HEK293T (cell line): Measurements from ENCODE around the gene C14orf119.
A peak's percentile ranks its signal among the peaks of the same experiment; 100 is the strongest.

Experiments
- CTCF ChIA-PET: fragments of 350-600 bp; formaldehyde crosslinking; extraction: SDS; loops from one replicate; lab custom pipeline; 2021; ENCODE audit warnings: antibody characterized with exemption, inconsistent platforms; lab: Yijun Ruan, JAX
- POLR2A ChIA-PET: fragments of 350-600 bp; formaldehyde crosslinking; extraction: SDS; loops from one replicate; lab custom pipeline; 2020; ENCODE audit warnings: antibody characterized with exemption, inconsistent platforms; lab: Yijun Ruan, JAX
- DNase-seq: peaks from one replicate; pipeline ENCODE4 v3.0.0; 2012; ENCODE audit warnings: mixed read lengths; ENCODE audit errors: extremely low spot score
- ARNT ChIP-seq: fragments of 450-650 bp; IDR thresholded peaks from 2 replicates; pipeline ENCODE4 v1.6.1; 2017; ENCODE audit warnings: mild to moderate bottlenecking
- BHLHE40 ChIP-seq: fragments of 450-650 bp; IDR thresholded peaks from 2 replicates; pipeline ENCODE4 v1.6.1; 2016; ENCODE audit warnings: mild to moderate bottlenecking, moderate library complexity, borderline replicate concordance
- CTBP1 ChIP-seq: fragments of 450-650 bp; IDR thresholded peaks from 2 replicates; pipeline ENCODE4 v1.6.1; 2016; ENCODE audit warnings: borderline replicate concordance
- ELF4 ChIP-seq: fragments of 450-650 bp; IDR thresholded peaks from 2 replicates; pipeline ENCODE4 v1.6.1; 2017; ENCODE audit warnings: antibody characterized with exemption
- FOXA1 ChIP-seq: fragments of 450-650 bp; IDR thresholded peaks from 2 replicates; pipeline ENCODE4 v1.6.1; 2016; ENCODE audit warnings: mild to moderate bottlenecking
- FOXK2 ChIP-seq: fragments of 450-650 bp; IDR thresholded peaks from 2 replicates; pipeline ENCODE4 v1.6.1; 2016; ENCODE audit warnings: mild to moderate bottlenecking
- FOXM1 ChIP-seq: fragments of 450-650 bp; IDR thresholded peaks from 2 replicates; pipeline ENCODE4 v1.6.1; 2017; ENCODE audit warnings: mild to moderate bottlenecking, borderline replicate concordance
- HDGF ChIP-seq: fragments of 450-650 bp; IDR thresholded peaks from 2 replicates; pipeline ENCODE4 v1.6.1; 2017; ENCODE audit warnings: antibody characterized with exemption, borderline replicate concordance
- L3MBTL2 ChIP-seq: fragments of 450-650 bp; conservative IDR thresholded peaks from 2 replicates; pipeline ENCODE4 v1.6.1; 2016; ENCODE audit warnings: mild to moderate bottlenecking
- LEF1 ChIP-seq: fragments of 450-650 bp; IDR thresholded peaks from 2 replicates; pipeline ENCODE4 v1.6.1; 2017; ENCODE audit warnings: mild to moderate bottlenecking, borderline replicate concordance
- NFRKB ChIP-seq: fragments of 450-650 bp; IDR thresholded peaks from 2 replicates; pipeline ENCODE4 v1.6.1; 2016; ENCODE audit warnings: mild to moderate bottlenecking, moderate library complexity
- PKNOX1 ChIP-seq: fragments of 450-650 bp; IDR thresholded peaks from 2 replicates; pipeline ENCODE4 v1.6.1; 2016
- SP1 ChIP-seq: fragments of 450-650 bp; IDR thresholded peaks from 2 replicates; pipeline ENCODE4 v1.6.1; 2017
- SUZ12 ChIP-seq: fragments of 450-650 bp; IDR thresholded peaks from 2 replicates; pipeline ENCODE4 v1.6.1; 2016; ENCODE audit warnings: mild to moderate bottlenecking
- TARDBP ChIP-seq: fragments of 450-650 bp; IDR thresholded peaks from 2 replicates; pipeline ENCODE4 v1.6.1; 2016
- ZNF384 ChIP-seq: fragments of 450-650 bp; IDR thresholded peaks from 2 replicates; pipeline ENCODE4 v1.6.1; 2016

Gene C14orf119

DNA sequence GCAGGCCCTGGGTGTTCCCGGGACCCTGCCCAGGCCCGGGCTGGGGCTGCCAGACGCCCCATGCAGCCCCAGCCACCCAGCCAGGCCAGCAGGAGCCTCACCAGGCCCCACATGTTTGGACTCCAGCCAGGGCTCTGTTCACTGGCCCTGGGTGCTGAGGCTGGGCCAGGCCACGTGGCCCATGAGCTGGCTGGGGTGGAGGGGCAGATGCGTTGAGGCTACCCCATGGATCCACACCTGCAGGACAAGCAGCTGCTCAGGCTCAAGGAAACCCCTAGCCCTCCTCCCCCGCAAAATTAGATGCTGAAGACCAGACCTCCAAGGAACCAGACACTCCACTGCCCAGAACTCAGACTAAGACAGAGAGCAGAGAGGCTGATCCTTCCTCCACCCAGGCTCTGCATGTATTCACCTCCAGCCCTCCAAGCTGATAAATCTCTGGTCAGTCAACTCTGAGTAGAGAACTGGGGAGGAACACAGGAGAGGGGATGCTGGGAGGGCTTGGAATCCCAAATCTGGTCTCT, 39.6 kb upstream of the C14orf119 start:
- CTCF ChIA-PET, result interaction anchor here (0.5 to 9.0 kb wide), 7 partner anchors 13 to 193 kb away, joined by 3 to 159 read pairs (median 10); partner anchors contain the start of genes AJUBA and PRMT5
- POLR2A ChIA-PET, result interaction anchor here (0.8 to 5.1 kb wide), 6 partner anchors 49 to 99 kb away, joined by 3 to 45 read pairs (median 10); partner anchors contain the start of gene HAUS4
- TF ChIP-seq ARNT (no peak), ZNF384 (no peak), PKNOX1 (no peak), L3MBTL2 (no peak), BHLHE40 (no peak), FOXA1 (no peak), CTBP1 (no peak), SP1 (no peak), HDGF (no peak), TARDBP (no peak), ELF4 (no peak), FOXM1 (no peak), NFRKB (no peak), LEF1 (no peak), FOXK2 (no peak), SUZ12 (no peak)
- no peak for DNase-seq

DNA sequence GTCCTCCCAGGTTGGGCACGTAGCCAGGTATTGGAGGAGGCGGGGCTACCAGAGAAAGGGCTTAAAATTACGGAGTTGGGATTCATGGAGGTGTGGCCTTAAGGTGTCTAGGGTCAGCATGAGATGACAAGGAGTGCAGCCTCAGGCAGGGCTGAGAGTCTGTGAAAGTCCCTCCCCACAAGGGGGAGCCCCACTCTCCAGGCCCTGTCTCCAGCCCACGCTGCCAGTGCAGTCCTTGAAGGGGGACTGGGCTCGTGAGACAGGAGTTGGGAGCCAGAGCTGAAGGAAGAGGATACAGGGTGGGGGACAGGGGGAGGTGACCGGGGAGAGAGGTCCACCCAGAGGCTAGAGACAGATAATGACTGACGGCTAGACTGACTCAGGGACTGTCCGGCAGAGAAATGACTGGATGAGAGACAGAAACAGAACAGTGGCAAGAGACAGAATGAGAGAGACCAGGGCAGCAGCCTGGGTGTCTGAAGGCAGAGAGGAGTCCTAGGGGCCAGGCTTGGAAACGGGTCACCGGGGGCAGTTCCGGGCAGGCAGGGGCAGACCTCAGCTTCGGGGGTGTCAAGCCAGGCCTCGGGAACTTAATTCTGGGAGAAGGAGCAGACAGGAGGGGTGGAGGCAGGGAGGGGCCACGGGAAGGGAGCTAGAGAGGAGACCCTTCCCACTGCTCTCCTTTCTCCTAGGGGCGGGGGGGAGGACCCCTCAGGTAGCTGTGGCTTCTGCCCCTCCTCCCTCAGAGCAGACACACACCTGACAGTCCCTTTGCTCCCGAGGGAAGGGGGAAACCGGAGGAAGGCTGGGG, 39.0 kb upstream of the C14orf119 start:
- ChIA-PET CTCF (interaction anchor here (0.7 to 9.0 kb wide), 7 partner anchors 12 to 126 kb away, joined by 3 to 159 read pairs (median 10); partner anchors contain the start of genes AJUBA and PRMT5), POLR2A (interaction anchor here (0.6 to 5.1 kb wide), 9 partner anchors 50 to 100 kb away, joined by 3 to 45 read pairs (median 4); partner anchors contain the start of genes AJUBA and HAUS4)
- DNase-seq, result peak; percentile 81
- TF ChIP-seq ELF4 (no peak), PKNOX1 (peak; percentile 55; the same call in 1 of the 2 replicates)

DNA sequence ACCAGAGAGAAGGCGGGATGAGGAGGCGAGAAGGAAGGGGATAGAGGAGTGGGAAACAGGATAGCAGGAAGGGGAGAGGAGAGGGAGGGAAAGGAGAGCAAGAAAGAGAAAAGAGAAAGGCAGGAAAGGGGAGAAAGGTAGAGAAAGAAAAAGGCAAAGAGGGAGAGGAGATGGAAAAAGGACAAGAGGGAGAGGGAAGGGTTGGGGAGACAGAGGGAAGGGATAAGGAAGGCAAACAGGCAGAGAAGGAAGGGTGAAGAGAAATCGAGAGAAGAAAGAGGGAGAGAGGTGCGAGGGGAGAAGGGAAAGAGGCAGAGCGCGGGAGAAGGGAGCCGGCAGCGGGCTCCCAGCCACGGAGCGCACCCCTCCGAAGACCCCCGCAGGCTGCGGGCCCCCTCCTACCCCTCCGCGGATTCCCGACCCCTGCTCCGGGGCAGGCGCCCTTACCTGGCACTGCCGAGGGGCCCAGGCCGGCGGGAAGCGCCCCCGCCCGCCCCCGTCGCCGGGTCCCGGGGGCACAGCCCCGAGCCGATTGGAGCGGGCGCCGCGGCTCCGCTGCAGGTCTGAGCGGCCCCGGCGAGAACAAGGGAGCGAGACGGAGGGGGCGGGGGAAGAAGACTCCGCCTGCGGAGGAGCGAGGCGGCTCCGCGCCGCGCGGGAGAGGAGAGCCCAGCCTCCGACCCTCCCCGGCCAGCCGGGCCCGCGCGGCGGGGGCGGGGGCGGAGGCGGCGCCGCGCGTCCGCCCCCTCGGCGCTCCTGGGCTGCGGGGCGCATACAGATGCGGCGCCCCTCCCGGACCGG, 38.1 kb upstream of the C14orf119 start, which contains the start of gene CDH24:
TSS of gene CDH24 (minus strand) at position 565 of the 801 bp plus-strand sequence. CDS start 1,787 bp downstream, outside the sequence.
- ChIA-PET CTCF (interaction anchor here (0.6 to 9.0 kb wide), 20 partner anchors 9 to 500 kb away, joined by 3 to 159 read pairs (median 6); partner anchors contain the start of genes AJUBA and PRMT5), POLR2A (interaction anchor here (0.6 to 6.4 kb wide), 17 partner anchors 8 to 127 kb away, joined by 3 to 51 read pairs (median 9); partner anchors contain the start of genes ACIN1, AJUBA, C14orf119 and HAUS4)
- DNase-seq, result peak; percentile 77
- TF ChIP-seq L3MBTL2, result no peak
- no peak for TF ChIP-seq FOXM1

GRCh38 chr14:23057757-23058653, 37.3 kb upstream of the C14orf119 start:
- peak; percentile 87 for DNase-seq
- TF ChIP-seq NFRKB, result no peak
- no peak for TF ChIP-seq CTBP1
- 0 out of 2 replicates have a peak, but pooled peaks have one; percentile 64 for TF ChIP-seq HDGF
- CTCF ChIA-PET, result interaction anchor here (0.6 to 9.0 kb wide), 23 partner anchors 8 to 836 kb away, joined by 3 to 159 read pairs (median 4); partner anchors contain the start of genes AJUBA, HAUS4 and PRMT5
- POLR2A ChIA-PET, result interaction anchor here (0.6 to 6.4 kb wide), 18 partner anchors 9 to 128 kb away, joined by 3 to 51 read pairs (median 6); partner anchors contain the start of genes ACIN1, AJUBA, C14orf119 and HAUS4

DNA sequence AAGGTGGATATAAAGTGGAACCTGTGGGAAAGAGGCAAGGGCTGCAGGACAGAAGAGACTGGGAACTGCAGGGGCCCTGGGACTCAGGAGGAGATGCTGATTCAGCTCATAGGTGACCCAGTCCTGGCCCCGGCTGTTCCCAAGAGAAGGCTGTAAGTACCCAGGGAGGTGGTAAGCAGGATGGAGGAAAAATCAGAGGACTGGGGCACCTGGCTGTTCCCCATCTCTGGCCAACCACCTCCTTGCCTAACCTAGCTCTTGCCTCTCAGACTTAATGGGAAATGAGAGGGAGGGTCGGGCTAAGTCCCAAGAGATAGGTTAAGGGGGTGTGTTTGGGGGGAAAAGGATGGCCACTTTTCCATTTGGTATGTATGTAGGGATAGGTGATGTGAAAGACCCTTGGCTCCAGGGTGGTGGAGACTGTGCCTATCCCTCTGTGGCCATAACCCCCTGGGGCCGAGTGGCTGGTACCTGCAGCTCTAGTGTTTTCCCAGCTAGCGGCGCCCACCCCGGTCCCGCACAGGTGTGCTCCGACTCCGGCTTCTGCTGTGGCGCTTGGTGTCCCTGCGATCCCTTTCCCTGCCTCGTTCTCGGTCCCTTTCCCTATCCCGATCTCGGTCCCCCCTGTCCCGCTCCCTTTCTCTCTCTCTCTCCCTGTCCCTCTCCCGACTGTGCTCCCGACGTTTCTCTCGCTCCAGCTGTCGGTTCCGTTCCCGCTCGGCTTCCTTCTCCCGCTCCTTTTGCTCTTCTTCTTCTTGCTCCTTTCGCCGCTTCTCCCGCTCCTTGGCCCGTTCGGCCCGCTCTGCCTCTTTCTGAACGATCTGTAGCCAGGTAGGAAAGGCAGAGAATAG, 36.4 kb upstream of the C14orf119 start:
- TF ChIP-seq TARDBP (no peak), CTBP1 (no peak), PKNOX1 (no peak), FOXM1 (no peak), FOXK2 (no peak), ELF4 (no peak), FOXA1 (no peak), HDGF (no peak), ARNT (no peak), L3MBTL2 (no peak), LEF1 (no peak), SUZ12 (no peak)
- no peak for DNase-seq
- ChIA-PET CTCF (interaction anchor here (0.6 to 9.0 kb wide), 23 partner anchors 9 to 1051 kb away, joined by 3 to 159 read pairs (median 4); partner anchors contain the start of genes AJUBA, HAUS4 and PRMT5), POLR2A (interaction anchor here (0.5 to 6.4 kb wide), 18 partner anchors 10 to 188 kb away, joined by 3 to 51 read pairs (median 6); partner anchors contain the start of genes ACIN1, AJUBA, C14orf119 and HAUS4)
